Measurements from ENCODE around the gene TCEAL8. TPM values are rescaled to one million over a fixed set of nuclear protein-coding genes. Genes with fewer than 3 reads are reported as not detected.
A peak's percentile ranks its signal among the peaks of the same experiment; 100 is the strongest.

TCEAL8 gene
- total RNA-seq, 1 experiment from 2014 or later, result 74.6 TPM

GRCh38 chrX:103254171-103254824 lies 657 bp downstream of the TCEAL8 start (continued):
- TF ChIP-seq, protein P1, sequence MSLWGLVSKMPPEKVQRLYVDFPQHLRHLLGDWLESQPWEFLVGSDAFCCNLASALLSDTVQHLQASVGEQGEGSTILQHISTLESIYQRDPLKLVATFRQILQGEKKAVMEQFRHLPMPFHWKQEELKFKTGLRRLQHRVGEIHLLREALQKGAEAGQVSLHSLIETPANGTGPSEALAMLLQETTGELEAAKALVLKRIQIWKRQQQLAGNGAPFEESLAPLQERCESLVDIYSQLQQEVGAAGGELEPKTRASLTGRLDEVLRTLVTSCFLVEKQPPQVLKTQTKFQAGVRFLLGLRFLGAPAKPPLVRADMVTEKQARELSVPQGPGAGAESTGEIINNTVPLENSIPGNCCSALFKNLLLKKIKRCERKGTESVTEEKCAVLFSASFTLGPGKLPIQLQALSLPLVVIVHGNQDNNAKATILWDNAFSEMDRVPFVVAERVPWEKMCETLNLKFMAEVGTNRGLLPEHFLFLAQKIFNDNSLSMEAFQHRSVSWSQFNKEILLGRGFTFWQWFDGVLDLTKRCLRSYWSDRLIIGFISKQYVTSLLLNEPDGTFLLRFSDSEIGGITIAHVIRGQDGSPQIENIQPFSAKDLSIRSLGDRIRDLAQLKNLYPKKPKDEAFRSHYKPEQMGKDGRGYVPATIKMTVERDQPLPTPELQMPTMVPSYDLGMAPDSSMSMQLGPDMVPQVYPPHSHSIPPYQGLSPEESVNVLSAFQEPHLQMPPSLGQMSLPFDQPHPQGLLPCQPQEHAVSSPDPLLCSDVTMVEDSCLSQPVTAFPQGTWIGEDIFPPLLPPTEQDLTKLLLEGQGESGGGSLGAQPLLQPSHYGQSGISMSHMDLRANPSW (CRISPR knock-in tag; conservative IDR thresholded peaks at IDR 0.05; ENCODE audit: low read depth), result no peak
- peak; percentile 88 for TF ChIP-seq PRDM15 (CRISPR knock-in tag; IDR thresholded peaks at IDR 0.05)
- TF ChIP-seq, protein P2, sequence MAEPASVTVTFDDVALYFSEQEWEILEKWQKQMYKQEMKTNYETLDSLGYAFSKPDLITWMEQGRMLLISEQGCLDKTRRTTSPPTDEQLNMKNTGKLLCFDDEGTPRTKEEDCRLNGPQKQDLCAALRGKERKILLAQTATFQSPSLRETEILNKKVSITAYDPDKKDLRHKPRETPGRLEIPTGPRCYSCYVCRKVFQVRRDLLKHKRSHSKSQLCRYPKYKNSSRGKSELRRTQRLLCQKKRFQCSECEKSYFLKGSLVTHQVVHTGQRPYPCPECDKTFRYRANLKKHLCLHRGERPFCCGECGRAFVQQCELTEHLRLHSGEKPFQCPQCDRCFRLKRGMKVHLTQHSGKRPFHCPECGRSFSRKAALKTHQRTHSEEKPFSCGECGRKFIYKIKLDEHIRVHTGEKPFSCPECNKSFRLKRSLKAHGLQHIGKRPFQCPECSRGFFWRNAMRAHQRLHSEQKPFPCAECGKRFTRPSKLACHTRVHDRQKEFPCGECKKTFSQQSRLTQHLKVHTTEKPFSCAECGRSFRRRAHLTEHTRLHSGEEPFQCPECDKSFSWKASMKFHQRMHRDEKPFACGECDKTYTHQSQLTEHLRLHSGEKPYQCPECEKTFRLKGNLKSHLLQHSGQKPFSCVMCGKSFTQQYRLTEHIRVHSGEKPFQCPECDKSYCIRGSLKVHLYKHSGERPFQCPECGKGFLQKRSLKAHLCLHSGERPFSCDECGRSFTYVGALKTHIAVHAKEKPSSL (CRISPR knock-in tag; conservative IDR thresholded peaks at IDR 0.05), result no peak

DNA sequence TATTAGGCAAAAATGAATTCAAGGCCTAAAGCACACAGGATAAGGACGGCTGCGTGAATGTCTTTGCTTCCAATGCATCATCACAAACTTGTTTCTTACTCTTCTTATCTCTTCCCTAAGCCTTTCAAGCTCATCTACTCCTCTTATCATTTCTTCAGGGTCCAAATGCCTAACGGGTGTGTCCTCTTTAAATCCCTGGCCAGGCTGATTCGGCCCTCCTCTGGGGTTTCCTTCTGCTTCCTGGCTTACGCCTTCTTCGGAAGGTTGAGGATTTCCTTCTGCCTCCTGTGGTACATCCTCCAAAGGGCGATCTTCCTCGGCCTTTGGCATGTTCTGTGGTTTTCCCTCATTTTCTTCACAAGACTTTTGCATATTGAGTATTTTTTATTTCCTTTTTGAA lies 1.3 kb downstream of the TCEAL8 start:
- ATAC-seq (no peak), DNase-seq (ENCODE audit: low spot score) (no peak)
- no peaks in the 10 kb centered on the region for H3K9me3 Mint-ChIP-seq
- H3K27me3 Mint-ChIP-seq (ENCODE audit: low read depth), result no peaks in the 10 kb centered on the region
- H3K36me3 Mint-ChIP-seq, result peaks cover 7% of the 10 kb centered on the region
- CTCF ChIA-PET, result interaction anchor here (1.5 to 2.0 kb wide), 2 partner anchors 42 to 210 kb away, joined by 4 to 9 read pairs; no protein-coding TSS in a partner anchor
- TF ChIP-seq FOXK1 (CRISPR knock-in tag; IDR thresholded peaks at IDR 0.05), result no peak
- TF ChIP-seq CREB1 (CRISPR knock-in tag; IDR thresholded peaks at IDR 0.05), result no peak
- TF ChIP-seq AFF4 (CRISPR knock-in tag; IDR thresholded peaks at IDR 0.05; ENCODE audit: borderline replicate concordance), result no peak
- no peak for TF ChIP-seq RELA (CRISPR knock-in tag; IDR thresholded peaks at IDR 0.05; ENCODE audit: borderline replicate concordance)
- no peak for TF ChIP-seq ZBTB21 (CRISPR knock-in tag; IDR thresholded peaks at IDR 0.05; ENCODE audit: borderline replicate concordance)
- TF ChIP-seq NR1H2 (CRISPR knock-in tag; IDR thresholded peaks at IDR 0.05), result no peak
- no peak for TF ChIP-seq NFYB (CRISPR knock-in tag; conservative IDR thresholded peaks at IDR 0.05; ENCODE audit: low read depth)
- no peak for TF ChIP-seq ZNF317 (CRISPR knock-in tag; IDR thresholded peaks at IDR 0.05; ENCODE audit: borderline replicate concordance, low read depth)
- TF ChIP-seq, protein P3, sequence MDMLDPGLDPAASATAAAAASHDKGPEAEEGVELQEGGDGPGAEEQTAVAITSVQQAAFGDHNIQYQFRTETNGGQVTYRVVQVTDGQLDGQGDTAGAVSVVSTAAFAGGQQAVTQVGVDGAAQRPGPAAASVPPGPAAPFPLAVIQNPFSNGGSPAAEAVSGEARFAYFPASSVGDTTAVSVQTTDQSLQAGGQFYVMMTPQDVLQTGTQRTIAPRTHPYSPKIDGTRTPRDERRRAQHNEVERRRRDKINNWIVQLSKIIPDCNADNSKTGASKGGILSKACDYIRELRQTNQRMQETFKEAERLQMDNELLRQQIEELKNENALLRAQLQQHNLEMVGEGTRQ (CRISPR knock-in tag; IDR thresholded peaks at IDR 0.05), result no peak
- POLR2A ChIA-PET, result no interaction called here
- H3K4me1 Mint-ChIP-seq, result peaks cover 31% of the 10 kb centered on the region
- H3K27ac Mint-ChIP-seq, result peak overlapping the region; percentile 99
- H3K4me3 Mint-ChIP-seq, result peak overlapping the region; percentile 94
